NCI-H82 (cell line): ENCODE data around the gene KRTAP10-5.
"Not testable (repeated sequence)": the region's sequence is repeated elsewhere in the genome, so short reads cannot be mapped to it uniquely, and the experiment has no call there.

Source experiments
- DNase-seq: peaks from one replicate; lab custom pipeline; 2025; lab: John Stamatoyannopoulos, UW

KRTAP10-5 gene

GRCh38 chr21:44590897-44591800 is 10.7 kb upstream of the KRTAP10-5 start:
- DNase-seq, result not testable (repeated sequence)

GRCh38 chr21:44590311-44590721 is 9.9 kb upstream of the KRTAP10-5 start:
- no peak for DNase-seq

- DNase-seq, result no peak
These were observed 9.3 kb upstream of the KRTAP10-5 start for GRCh38 chr21:44589586-44590305.

- no peak for DNase-seq
These were observed 8.7 kb upstream of the KRTAP10-5 start for GRCh38 chr21:44589094-44589493.

GRCh38 chr21:44585892-44586291 is 5.5 kb upstream of the KRTAP10-5 start:
- no peak for DNase-seq

- no peak for DNase-seq
These were observed 3.4 kb upstream of the KRTAP10-5 start for GRCh38 chr21:44583800-44584147.

GRCh38 chr21:44583089-44583799 is 2.8 kb upstream of the KRTAP10-5 start:
- DNase-seq, result no peak

GRCh38 chr21:44582055-44582454 is 1.7 kb upstream of the KRTAP10-5 start:
- DNase-seq, result no peak

GRCh38 chr21:44581158-44581557 is 754 bp upstream of the KRTAP10-5 start:
- DNase-seq, result no peak

GRCh38 chr21:44579833-44580144 is 615 bp downstream of the KRTAP10-5 start:
- no peak for DNase-seq

- no peak for DNase-seq
These were observed 1.2 kb downstream of the KRTAP10-5 start for GRCh38 chr21:44579056-44579832.

- DNase-seq, result no peak
These were observed 1.9 kb downstream of the KRTAP10-5 start for GRCh38 chr21:44578371-44579055.

- no peak for DNase-seq
These were observed 4.4 kb downstream of the KRTAP10-5 start for GRCh38 chr21:44576025-44576420.

- DNase-seq, result no peak
These were observed 4.9 kb downstream of the KRTAP10-5 start for GRCh38 chr21:44575307-44576024.

- no peak for DNase-seq
These were observed 5.7 kb downstream of the KRTAP10-5 start for GRCh38 chr21:44574457-44575306.

GRCh38 chr21:44573630-44574456 is 6.6 kb downstream of the KRTAP10-5 start, which contains the start of gene KRTAP10-4:
KRTAP10-4 (plus strand) TSS chr21:44573729; CDS start chr21:44573759, 30 bp downstream.
- DNase-seq, result not testable (repeated sequence)

GRCh38 chr21:44572959-44573583 is 7.3 kb downstream of the KRTAP10-5 start:
- DNase-seq, result no peak
